Fibroblast of villous mesenchyme (primary cell): Measurements from ENCODE around the gene ICAM4. TPM values are rescaled to one million over a fixed set of nuclear protein-coding genes. Genes with fewer than 3 reads are reported as not detected.
A peak's percentile ranks its signal among the peaks of the same experiment; 100 is the strongest.

Experiments used
- DNase-seq: peaks from one replicate; pipeline ENCODE4 v3.0.0-alpha.2; 2010; ENCODE audit warnings: low read depth
- H3K4me3 ChIP-seq: 2 replicates; pipeline ENCODE4 v1.5.1; 2011; ENCODE audit warnings: low read depth, mild to moderate bottlenecking, low read length
- total RNA-seq: library from RNA; depleted of rRNA; stranded (reverse); fragments of >200 nt; gene quantifications from 2 replicates; pipeline ENCODE4 v1.2.3, GENCODE V29; 2012
- TF ChIP-seq, protein P1 (sequence below): IDR thresholded peaks from 2 replicates; pipeline ENCODE4 v1.5.1; 2012; ENCODE audit warnings: low read depth, mild to moderate bottlenecking, low read length; ENCODE audit not compliant: insufficient read depth

ICAM4 gene
- total RNA-seq, 1 donor: 4.7 TPM

DNA sequence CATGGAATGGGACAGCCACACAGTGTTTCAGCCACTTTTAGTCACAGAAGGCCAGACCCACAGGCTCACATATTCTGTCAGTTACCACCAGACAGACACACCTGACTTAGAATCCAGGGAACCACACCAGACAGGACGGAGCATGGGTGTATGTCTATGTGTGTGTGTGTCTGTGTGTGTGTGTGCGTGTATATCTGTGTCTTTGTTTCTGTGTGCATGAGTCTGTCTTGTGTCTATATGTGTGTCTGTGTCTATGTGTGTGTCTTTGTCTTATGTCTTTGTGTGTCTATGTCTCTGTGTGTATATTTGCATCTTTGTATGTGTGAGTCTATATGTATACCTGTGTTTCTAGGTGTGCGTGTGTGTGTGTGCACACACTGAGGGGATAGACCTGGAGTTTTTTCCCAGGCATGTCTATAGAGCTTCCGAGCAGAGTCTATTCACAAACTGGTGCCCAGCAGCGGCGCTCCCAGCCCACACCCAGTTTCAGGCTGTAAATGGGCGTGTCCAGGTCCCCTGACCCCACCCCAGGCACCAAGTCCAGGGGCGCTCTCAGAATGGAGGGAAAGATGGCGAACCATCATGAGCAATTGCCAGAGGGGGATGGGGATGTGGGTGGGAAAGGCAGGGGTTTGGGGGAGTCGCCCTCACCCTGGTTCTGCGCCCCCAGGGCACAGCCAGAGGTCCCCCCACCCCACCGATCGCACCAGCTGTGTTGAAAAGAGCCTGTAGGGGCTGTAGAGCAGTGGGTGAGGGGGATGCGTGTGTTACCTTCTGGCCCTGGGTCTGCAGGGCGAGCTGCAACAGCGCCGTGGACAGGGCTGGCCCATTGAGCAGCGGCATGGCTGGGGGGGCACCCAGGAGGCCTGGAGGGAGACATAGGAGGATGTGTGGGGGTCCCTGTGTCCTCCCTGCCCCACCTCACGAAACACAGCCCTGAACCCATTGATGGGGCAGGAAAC, 35.4 kb downstream of the ICAM4 start:
- H3K4me3 ChIP-seq: no peak overlapping the region
- no peak for DNase-seq
- TF ChIP-seq, protein P1, sequence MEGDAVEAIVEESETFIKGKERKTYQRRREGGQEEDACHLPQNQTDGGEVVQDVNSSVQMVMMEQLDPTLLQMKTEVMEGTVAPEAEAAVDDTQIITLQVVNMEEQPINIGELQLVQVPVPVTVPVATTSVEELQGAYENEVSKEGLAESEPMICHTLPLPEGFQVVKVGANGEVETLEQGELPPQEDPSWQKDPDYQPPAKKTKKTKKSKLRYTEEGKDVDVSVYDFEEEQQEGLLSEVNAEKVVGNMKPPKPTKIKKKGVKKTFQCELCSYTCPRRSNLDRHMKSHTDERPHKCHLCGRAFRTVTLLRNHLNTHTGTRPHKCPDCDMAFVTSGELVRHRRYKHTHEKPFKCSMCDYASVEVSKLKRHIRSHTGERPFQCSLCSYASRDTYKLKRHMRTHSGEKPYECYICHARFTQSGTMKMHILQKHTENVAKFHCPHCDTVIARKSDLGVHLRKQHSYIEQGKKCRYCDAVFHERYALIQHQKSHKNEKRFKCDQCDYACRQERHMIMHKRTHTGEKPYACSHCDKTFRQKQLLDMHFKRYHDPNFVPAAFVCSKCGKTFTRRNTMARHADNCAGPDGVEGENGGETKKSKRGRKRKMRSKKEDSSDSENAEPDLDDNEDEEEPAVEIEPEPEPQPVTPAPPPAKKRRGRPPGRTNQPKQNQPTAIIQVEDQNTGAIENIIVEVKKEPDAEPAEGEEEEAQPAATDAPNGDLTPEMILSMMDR: no peak

DNA sequence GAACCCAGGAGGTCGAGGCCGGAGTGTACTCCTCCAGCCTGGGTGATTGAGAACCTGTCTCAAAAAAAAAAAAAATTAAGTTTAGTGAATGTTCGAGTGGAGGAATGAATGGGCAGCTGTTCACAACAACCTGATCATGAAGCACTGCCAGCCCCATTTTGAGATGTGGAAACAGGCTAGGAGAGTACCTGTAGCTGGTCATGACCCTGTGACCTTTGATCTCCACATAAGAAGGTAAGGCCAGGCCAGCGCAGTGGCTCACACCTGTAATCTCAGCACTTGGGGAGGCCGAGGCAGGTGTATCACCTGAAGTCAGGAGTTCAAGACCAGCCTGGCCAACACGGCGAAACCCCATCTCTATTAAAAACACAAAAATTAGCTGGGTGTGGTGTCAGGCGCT, 39.0 kb downstream of the ICAM4 start:
- TF ChIP-seq, protein P1: no peak
- H3K4me3 ChIP-seq: no peak overlapping the region
- no peak for DNase-seq

DNA sequence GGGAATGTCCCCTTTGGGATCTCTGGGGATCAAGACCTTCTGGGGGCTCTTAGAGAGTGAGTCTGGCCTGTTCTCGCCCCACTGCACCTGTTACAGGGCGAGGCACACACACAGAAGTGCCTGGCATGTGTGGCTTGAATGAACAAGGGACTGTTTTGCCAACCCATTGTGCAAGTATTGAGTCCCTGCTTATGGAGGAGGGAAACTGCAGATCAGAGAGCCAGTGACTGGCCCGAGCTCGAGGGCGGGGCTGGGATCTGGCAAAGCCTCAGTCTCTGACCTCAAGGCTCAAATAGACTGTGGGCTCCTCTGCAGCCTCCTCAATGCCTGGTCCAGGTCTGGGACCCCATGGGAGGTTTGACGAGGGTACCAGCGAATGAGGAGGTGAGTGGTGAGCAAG, 41.0 kb downstream of the ICAM4 start:
- DNase-seq: no peak
- H3K4me3 ChIP-seq: no peak overlapping the region
- TF ChIP-seq, protein P1: no peak

- DNase-seq: no peak
- TF ChIP-seq, protein P1: no peak
- no peak overlapping the region for H3K4me3 ChIP-seq
Measured at GRCh38 chr19:10328558-10329429, 42.0 kb downstream of the ICAM4 start.

DNA sequence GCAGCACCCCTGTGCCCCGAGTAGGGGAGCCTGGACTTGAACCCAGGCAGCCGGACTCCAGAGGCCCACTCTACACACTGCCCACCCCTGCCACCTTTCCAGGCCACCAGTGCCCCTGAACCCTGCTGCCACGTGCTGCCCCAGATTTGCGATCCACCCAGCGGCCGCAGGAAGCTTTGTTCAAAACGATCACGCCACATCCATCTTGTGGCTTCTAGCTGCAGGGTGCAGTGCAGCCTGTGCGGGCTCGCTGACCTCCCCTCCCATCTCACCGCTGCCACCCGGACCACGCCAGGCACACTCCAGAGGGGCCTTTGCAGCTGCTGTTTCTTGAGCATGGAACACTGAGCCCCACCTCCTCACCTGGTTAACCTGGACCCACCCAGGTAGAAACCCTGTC, 42.8 kb downstream of the ICAM4 start:
- no peak overlapping the region for H3K4me3 ChIP-seq
- no peak for DNase-seq
- TF ChIP-seq, protein P1: no peak

DNA sequence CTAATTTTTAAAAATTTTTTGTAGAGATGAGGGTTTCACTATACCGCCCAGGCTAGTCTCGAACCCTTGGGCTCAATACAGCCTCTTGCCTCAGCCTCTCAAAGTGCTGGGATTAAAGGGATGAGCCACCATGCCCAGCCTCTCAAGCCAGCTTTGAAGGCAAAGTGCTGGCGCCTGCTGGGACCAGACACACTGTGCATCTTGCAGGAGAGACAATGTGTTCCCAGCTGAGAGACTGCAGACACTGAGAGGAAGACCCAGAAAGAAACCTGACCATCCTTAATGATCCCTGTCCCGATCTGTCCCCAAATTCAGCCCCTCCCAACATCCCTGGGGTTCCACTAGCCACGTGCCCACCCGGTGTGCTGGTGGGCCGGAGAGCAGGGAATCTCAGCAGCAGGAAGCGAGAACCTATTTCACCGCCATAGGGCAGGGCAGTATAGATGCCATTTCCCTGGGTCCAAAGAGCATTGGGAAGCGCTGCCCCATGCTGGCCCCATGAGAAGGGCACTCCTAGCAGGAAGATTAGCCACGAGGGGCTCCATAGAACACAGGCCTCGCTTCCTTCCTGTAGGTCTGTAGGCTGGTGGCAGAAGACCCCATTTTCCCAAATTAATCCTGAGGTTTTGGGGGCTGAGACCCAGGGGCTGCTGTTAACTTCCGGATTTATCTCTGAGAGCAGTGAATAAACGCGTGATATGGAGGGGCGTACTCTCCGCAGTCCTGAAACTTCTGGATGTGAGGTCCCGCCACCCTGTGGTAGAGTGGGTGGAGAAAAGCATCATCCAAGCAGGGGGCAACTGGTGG, 45.6 kb downstream of the ICAM4 start:
- DNase-seq: no peak
- H3K4me3 ChIP-seq: peak overlapping the region; percentile 91
- TF ChIP-seq, protein P1: peak; percentile 18
